ENCODE measurements around the gene EWSR1. TPM values are rescaled to one million over a fixed set of nuclear protein-coding genes. Genes with fewer than 3 reads are reported as not detected.

Gene EWSR1
- total and polyA plus RNA-seq, 2 experiments from 2014 or later: 391 to 427 TPM

DNA sequence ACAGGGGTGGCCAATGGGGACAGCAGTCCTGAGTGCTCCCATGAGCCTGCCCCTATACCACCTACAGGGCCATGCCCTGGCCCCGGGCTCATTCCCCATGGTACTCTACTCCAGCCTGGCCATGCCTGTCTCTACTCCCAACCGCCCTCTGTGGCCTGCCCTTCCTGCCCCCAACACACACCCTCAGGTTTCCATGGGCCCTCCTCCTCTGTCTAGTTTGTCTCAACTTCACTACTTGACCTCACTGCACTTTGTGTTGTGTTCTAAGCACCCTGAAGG is 73.7 kb downstream of the EWSR1 start (continued):
- TF ChIP-seq, protein P1, sequence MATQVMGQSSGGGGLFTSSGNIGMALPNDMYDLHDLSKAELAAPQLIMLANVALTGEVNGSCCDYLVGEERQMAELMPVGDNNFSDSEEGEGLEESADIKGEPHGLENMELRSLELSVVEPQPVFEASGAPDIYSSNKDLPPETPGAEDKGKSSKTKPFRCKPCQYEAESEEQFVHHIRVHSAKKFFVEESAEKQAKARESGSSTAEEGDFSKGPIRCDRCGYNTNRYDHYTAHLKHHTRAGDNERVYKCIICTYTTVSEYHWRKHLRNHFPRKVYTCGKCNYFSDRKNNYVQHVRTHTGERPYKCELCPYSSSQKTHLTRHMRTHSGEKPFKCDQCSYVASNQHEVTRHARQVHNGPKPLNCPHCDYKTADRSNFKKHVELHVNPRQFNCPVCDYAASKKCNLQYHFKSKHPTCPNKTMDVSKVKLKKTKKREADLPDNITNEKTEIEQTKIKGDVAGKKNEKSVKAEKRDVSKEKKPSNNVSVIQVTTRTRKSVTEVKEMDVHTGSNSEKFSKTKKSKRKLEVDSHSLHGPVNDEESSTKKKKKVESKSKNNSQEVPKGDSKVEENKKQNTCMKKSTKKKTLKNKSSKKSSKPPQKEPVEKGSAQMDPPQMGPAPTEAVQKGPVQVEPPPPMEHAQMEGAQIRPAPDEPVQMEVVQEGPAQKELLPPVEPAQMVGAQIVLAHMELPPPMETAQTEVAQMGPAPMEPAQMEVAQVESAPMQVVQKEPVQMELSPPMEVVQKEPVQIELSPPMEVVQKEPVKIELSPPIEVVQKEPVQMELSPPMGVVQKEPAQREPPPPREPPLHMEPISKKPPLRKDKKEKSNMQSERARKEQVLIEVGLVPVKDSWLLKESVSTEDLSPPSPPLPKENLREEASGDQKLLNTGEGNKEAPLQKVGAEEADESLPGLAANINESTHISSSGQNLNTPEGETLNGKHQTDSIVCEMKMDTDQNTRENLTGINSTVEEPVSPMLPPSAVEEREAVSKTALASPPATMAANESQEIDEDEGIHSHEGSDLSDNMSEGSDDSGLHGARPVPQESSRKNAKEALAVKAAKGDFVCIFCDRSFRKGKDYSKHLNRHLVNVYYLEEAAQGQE (IDR thresholded peaks at IDR 0.05; ENCODE audit: unreplicated experiment): no peak

DNA sequence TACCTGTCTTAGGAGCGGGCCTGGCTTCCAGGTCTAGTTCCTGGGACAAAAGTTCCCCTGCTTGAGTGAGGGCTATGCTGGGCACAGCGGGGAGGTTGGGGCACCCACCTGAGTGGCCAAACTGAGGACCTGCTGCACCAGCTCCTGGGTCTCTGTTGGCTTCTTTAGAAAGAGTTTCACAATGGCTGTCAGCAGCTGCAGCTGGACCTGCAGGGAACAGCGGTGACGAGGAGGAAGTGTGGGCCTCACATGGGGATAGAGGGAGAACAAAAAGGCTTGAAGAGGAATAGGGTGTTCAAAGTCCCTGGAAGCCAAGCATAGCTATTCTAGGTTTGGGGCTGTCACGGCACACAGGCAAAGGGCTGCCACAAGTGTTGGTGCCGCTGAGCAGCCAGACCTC is 74.1 kb downstream of the EWSR1 start:
- Histone ChIP-seq H3F3A (replicated peaks; ENCODE audit: low read depth) (no peaks in the 10 kb centered on the region), H3K9me2 (ENCODE audit: insufficient read depth) (no peaks in the 10 kb centered on the region), H3K27ac (ENCODE audit: low read depth) (no peak overlapping the region), H3K79me2 (replicated peaks; ENCODE audit: insufficient read depth) (no peaks in the 10 kb centered on the region), H4K20me1 (replicated peaks; ENCODE audit: insufficient read depth) (no peaks in the 10 kb centered on the region; the same call in 1 of the 2 replicates), H3K4me1 (ENCODE audit: insufficient read depth) (no peaks in the 10 kb centered on the region), H3K27me3 (ENCODE audit: insufficient read depth) (no peaks in the 10 kb centered on the region), H3K4me3 (no peak overlapping the region), H3K36me3 (ENCODE audit: insufficient read depth) (peaks cover 8% of the 10 kb centered on the region; the same call in 1 of the 2 replicates), H2AFZ (no peak overlapping the region), H3K4me2 (no peak overlapping the region)
- H3K36me3 Mint-ChIP-seq (ENCODE audit: low read depth): peaks cover 49% of the 10 kb centered on the region
- no peaks in the 10 kb centered on the region for H3K4me1 Mint-ChIP-seq
- H3K27me3 Mint-ChIP-seq (ENCODE audit: insufficient read depth, low read depth, poor library complexity): peaks cover 4% of the 10 kb centered on the region
- no peak overlapping the region for H3K27ac Mint-ChIP-seq
- DNase-seq (ENCODE audit: low spot score): no peak
- H3K4me3 Mint-ChIP-seq: no peak overlapping the region
- no peaks in the 10 kb centered on the region for H3K9me3 Mint-ChIP-seq
- ATAC-seq: no peak
- no peak for TF ChIP-seq STAT1 (IDR thresholded peaks at IDR 0.05; ENCODE audit: unreplicated experiment)
- TF ChIP-seq, protein P2, sequence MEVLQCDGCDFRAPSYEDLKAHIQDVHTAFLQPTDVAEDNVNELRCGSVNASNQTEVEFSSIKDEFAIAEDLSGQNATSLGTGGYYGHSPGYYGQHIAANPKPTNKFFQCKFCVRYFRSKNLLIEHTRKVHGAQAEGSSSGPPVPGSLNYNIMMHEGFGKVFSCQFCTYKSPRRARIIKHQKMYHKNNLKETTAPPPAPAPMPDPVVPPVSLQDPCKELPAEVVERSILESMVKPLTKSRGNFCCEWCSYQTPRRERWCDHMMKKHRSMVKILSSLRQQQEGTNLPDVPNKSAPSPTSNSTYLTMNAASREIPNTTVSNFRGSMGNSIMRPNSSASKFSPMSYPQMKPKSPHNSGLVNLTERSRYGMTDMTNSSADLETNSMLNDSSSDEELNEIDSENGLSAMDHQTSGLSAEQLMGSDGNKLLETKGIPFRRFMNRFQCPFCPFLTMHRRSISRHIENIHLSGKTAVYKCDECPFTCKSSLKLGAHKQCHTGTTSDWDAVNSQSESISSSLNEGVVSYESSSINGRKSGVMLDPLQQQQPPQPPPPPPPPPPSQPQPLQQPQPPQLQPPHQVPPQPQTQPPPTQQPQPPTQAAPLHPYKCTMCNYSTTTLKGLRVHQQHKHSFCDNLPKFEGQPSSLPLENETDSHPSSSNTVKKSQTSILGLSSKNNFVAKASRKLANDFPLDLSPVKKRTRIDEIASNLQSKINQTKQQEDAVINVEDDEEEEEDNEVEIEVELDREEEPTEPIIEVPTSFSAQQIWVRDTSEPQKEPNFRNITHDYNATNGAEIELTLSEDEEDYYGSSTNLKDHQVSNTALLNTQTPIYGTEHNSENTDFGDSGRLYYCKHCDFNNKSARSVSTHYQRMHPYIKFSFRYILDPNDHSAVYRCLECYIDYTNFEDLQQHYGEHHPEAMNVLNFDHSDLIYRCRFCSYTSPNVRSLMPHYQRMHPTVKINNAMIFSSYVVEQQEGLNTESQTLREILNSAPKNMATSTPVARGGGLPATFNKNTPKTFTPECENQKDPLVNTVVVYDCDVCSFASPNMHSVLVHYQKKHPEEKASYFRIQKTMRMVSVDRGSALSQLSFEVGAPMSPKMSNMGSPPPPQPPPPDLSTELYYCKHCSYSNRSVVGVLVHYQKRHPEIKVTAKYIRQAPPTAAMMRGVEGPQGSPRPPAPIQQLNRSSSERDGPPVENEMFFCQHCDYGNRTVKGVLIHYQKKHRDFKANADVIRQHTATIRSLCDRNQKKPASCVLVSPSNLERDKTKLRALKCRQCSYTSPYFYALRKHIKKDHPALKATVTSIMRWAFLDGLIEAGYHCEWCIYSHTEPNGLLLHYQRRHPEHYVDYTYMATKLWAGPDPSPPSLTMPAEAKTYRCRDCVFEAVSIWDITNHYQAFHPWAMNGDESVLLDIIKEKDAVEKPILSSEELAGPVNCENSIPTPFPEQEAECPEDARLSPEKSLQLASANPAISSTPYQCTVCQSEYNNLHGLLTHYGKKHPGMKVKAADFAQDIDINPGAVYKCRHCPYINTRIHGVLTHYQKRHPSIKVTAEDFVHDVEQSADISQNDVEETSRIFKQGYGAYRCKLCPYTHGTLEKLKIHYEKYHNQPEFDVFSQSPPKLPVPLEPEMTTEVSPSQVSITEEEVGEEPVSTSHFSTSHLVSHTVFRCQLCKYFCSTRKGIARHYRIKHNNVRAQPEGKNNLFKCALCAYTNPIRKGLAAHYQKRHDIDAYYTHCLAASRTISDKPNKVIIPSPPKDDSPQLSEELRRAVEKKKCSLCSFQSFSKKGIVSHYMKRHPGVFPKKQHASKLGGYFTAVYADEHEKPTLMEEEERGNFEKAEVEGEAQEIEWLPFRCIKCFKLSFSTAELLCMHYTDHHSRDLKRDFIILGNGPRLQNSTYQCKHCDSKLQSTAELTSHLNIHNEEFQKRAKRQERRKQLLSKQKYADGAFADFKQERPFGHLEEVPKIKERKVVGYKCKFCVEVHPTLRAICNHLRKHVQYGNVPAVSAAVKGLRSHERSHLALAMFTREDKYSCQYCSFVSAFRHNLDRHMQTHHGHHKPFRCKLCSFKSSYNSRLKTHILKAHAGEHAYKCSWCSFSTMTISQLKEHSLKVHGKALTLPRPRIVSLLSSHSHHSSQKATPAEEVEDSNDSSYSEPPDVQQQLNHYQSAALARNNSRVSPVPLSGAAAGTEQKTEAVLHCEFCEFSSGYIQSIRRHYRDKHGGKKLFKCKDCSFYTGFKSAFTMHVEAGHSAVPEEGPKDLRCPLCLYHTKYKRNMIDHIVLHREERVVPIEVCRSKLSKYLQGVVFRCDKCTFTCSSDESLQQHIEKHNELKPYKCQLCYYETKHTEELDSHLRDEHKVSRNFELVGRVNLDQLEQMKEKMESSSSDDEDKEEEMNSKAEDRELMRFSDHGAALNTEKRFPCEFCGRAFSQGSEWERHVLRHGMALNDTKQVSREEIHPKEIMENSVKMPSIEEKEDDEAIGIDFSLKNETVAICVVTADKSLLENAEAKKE (CRISPR knock-in tag; IDR thresholded peaks at IDR 0.05): no peak
- no peak for TF ChIP-seq ZNF114 (CRISPR knock-in tag; IDR thresholded peaks at IDR 0.05)
- TF ChIP-seq, protein P3, sequence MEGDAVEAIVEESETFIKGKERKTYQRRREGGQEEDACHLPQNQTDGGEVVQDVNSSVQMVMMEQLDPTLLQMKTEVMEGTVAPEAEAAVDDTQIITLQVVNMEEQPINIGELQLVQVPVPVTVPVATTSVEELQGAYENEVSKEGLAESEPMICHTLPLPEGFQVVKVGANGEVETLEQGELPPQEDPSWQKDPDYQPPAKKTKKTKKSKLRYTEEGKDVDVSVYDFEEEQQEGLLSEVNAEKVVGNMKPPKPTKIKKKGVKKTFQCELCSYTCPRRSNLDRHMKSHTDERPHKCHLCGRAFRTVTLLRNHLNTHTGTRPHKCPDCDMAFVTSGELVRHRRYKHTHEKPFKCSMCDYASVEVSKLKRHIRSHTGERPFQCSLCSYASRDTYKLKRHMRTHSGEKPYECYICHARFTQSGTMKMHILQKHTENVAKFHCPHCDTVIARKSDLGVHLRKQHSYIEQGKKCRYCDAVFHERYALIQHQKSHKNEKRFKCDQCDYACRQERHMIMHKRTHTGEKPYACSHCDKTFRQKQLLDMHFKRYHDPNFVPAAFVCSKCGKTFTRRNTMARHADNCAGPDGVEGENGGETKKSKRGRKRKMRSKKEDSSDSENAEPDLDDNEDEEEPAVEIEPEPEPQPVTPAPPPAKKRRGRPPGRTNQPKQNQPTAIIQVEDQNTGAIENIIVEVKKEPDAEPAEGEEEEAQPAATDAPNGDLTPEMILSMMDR (conservative IDR thresholded peaks at IDR 0.05; ENCODE audit: low read depth in 2 of 2): no peak
- TF ChIP-seq EZH2phosphoT487 (IDR thresholded peaks at IDR 0.05; ENCODE audit: unreplicated experiment): no peak
- TF ChIP-seq POLR2AphosphoS5 (IDR thresholded peaks at IDR 0.05; ENCODE audit: low read depth): no peak
- TF ChIP-seq CREB1 (CRISPR knock-in tag; IDR thresholded peaks at IDR 0.05; ENCODE audit: low read depth): no peak
- TF ChIP-seq, protein P4, sequence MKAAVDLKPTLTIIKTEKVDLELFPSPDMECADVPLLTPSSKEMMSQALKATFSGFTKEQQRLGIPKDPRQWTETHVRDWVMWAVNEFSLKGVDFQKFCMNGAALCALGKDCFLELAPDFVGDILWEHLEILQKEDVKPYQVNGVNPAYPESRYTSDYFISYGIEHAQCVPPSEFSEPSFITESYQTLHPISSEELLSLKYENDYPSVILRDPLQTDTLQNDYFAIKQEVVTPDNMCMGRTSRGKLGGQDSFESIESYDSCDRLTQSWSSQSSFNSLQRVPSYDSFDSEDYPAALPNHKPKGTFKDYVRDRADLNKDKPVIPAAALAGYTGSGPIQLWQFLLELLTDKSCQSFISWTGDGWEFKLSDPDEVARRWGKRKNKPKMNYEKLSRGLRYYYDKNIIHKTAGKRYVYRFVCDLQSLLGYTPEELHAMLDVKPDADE (IDR thresholded peaks at IDR 0.05): no peak
- TF ChIP-seq, protein P1 (IDR thresholded peaks at IDR 0.05; ENCODE audit: unreplicated experiment): no peak

Data from GM23338 (cell line).